A673 (cell line): ENCODE results near the gene CPED1.

Experiments used
- CTCF ChIP-seq: fragments of 300-800, 200-600 bp; sonication (generic); conservative IDR thresholded peaks from 2 replicates; pipeline ENCODE4 v1.5.1; 2017; ENCODE audit warnings: low read depth, mild to moderate bottlenecking, antibody characterized with exemption, low read length, moderate library complexity, mixed read lengths
- EZH2 ChIP-seq: fragments of 200-600 bp; sonication (generic); IDR thresholded peaks from 2 replicates; pipeline ENCODE4 v1.6.1; 2017; ENCODE audit warnings: borderline replicate concordance, low read depth, mild to moderate bottlenecking, mixed read lengths, antibody characterized with exemption, low read length; ENCODE audit not compliant: poor library complexity, severe bottlenecking

DNA sequence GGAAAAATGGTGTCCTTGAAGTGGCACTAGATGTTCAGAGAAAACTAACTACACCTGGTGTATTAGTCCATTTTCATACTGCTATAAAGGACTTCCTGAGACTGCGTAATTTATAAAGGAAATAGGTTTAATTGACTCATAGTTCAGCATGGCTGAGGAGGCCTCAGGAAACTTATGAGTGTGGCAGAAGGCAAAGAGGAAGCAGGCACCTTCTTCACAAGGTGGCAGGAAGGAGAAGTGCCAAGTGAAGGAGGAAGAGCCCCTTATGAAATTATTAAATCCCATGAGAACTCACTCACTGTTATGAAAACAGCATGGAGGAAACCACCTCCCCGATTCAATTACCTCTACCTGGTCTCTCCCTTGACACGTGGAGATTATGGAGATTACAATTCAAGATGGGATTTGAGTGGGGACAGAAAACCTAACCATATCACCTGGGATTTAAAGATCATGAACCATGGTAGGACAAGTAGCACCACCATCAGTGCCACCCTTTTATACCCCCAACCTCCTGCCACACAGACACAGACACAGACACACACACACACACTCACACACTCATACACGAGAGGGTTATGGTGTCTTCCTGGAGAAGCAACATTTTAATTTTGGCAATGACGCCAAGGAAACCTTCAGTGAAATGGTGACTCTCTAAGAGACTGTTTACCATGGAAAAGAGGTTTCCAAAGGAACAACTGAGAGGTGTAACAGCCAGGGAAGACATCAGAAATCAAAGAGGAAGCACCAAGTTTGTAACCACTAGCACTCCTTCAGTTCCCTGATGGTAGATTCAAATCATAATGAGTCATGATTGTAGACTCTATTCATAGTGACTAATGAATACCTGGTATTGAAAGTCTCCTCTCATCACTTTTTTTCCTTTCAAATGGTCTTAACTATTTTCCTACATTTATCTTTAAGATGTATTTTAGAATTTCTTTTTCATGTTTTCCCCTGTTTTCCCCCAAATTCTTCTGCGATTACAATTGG, 298.5 kb downstream of the CPED1 start:
- TF ChIP-seq EZH2: no peak
- TF ChIP-seq CTCF: no peak
